Heart left ventricle (tissue), 16 donors: ENCODE measurements around the gene OR2J3. TPM values are rescaled to one million over a fixed set of nuclear protein-coding genes. Genes with fewer than 3 reads are reported as not detected.
A peak's percentile ranks its signal among the peaks of the same experiment; 100 is the strongest.
"Not testable (repeated sequence)": the region's sequence is repeated elsewhere in the genome, so short reads cannot be mapped to it uniquely, and the experiment has no call there.

Experiments
- ATAC-seq, 4 donors: fragments of 200-7000 bp; cut with Tn5 transposase; one replicate each; pipeline ENCODE4 v1.9.1; 2020 to 2022; ENCODE audit warnings: moderate library complexity in 4 of 4, mild to moderate bottlenecking in 3 of 4, moderate number of reproducible peaks in 1 of 4
- DNase-seq, 5 donors: peaks; one replicate each; pipeline ENCODE4 v3.0.0-alpha.2; 2020
- H3K27ac ChIP-seq, 12 donors: fragments of 200-600 bp; sonication (generic) in 4 of 12; one replicate each; pipeline versions ENCODE4 v1.5.0 to v1.8.0; 2016 to 2022; ENCODE audit warnings: mild to moderate bottlenecking in 2 of 12
- H3K27me3 ChIP-seq, 9 donors: fragments of 200-600 bp; sonication (generic) in 2 of 9; one replicate each; pipeline versions ENCODE4 v1.5.1 to v1.8.0; 2016 to 2022; ENCODE audit warnings: mild to moderate bottlenecking in 3 of 9
- H3K36me3 ChIP-seq, 9 donors: fragments of 200-600 bp; sonication (generic) in 2 of 9; one replicate each; pipeline versions ENCODE4 v1.5.0 to v1.8.0; 2018 to 2022; ENCODE audit warnings: mild to moderate bottlenecking in 2 of 9
- H3K4me1 ChIP-seq, 12 donors: fragments of 200-600 bp; sonication (generic) in 4 of 12; one replicate each; pipeline versions ENCODE4 v1.5.0 to v1.8.0; 2016 to 2022; ENCODE audit warnings: mild to moderate bottlenecking in 3 of 12
- H3K4me3 ChIP-seq, 12 donors: fragments of 200-600 bp; sonication (generic) in 4 of 12; one replicate each; pipeline versions ENCODE4 v1.5.0 to v1.8.0; 2017 to 2022; ENCODE audit warnings: mild to moderate bottlenecking in 9 of 12, moderate library complexity in 4 of 12
- H3K9me3 ChIP-seq, 12 donors: fragments of 200-600 bp; sonication (generic) in 4 of 12; one replicate each; pipeline versions ENCODE4 v1.5.0 to v1.8.0; 2016 to 2022; ENCODE audit warnings: mild to moderate bottlenecking in 1 of 12
- CTCF ChIP-seq, 12 donors: fragments of 200-600 bp; sonication (generic) in 4 of 12; IDR thresholded peaks; one replicate each; pipeline versions ENCODE4 v1.5.0 to v1.8.0; 2018 to 2022; ENCODE audit warnings: antibody characterized with exemption in 12 of 12, mild to moderate bottlenecking in 5 of 12
- POLR2A ChIP-seq, 2 donors: fragments of 450-650 bp; IDR thresholded peaks; one replicate each; pipeline ENCODE4 v1.6.1; 2017; ENCODE audit warnings: antibody characterized with exemption in 2 of 2, mild to moderate bottlenecking in 2 of 2, moderate library complexity in 2 of 2
- WGBS, 4 donors: extraction: QIAGEN DNeasy Blood & Tissue Kit in 2 of 4; methylation state at CpG; one replicate each; pipeline versions ENCODE4 v1.1.5 to v1.1.7; 2013 to 2018; 5-methylcytosine and 5-hydroxymethylcytosine counted together
- intact Hi-C, 10 donors: fragments of 100-400 bp; cut with DNase I; formaldehyde crosslinking; loops; one replicate each; pipeline versions ENCODE4 v1.11.1 to v1.14.2; 2022
- polyA plus RNA-seq, 2 donors: library from polyadenylated mRNA; stranded (reverse); fragments of 200-250 nt; gene quantifications; one replicate each; pipeline ENCODE4 v1.2.3, GENCODE V29; 2013
- total RNA-seq, 9 donors: library from RNA; depleted of rRNA in 2 of 9; stranded (reverse); fragments of >200 nt in 2 of 9; fragmentation: NEBNext Ultra II Directional in 3 of 9; extraction: Animal tissue kit (Norgen Biotek cat#: 25700) in 3 of 9; gene quantifications; one replicate each; pipeline versions ENCODE4 v1.1.0 to v1.2.4, GENCODE V29; 2016 to 2023
- donor health status: ischemic (EF 13 %, LVEDD 7.1; RV severe dilation, severe dysfunction).
- donor health status: healthy with polysubstance abuse.
- donor health status: DM: no; HTN: yes; CAD: no.
- donor health status: DM: no; HTN: no; CAD: no.
- donor health status: ischemic (EF 25% LVEDD 6.9; RV normal size, moderate dysfunction).
- donor health status: ischemic (EF 25% LVEDD 5.7; RV mildly dilated, moderate dysfunction).
- donor health status: healthy.
- donor health status: DM: yes; HTN: yes; CAD: no.
- donor health status: ischemic (EF 35%, LVEDD 5.7; RV mildly dilated, moderate dysfunction).
- donor health status: nonischemic (EF 11% LVEDD 7.7; RV severe dilation, severe dysfunction).
- donor health status: DM: yes; HTN: yes; CAD: no.
- donor health status: PGD.
- donor health status: ischemic (EF 29% LVEDD 5.4; RV normal size, mild dysfunction).
- donor health status: nonischemic (EF 23%, LVEDD 6.1; RV moderate dilation, normal function).

Gene OR2J3
- total and polyA plus RNA-seq, 11 donors: not detected

GRCh38 chr6:29099190-29099589 lies 8.7 kb upstream of the OR2J3 start, which contains the start of gene OR2J1:
Gene OR2J1, plus strand, starts transcription at chr6:29099490. Its CDS starts 1,453 bp downstream, at chr6:29100943.
- DNase-seq: no peak
- ATAC-seq: no peak
- TF ChIP-seq CTCF (IDR thresholded peaks at IDR 0.05): no peak
- Histone ChIP-seq H3K27me3 (no peaks in the 10 kb centered on the region), H3K27ac (no peak within 1 kb of the TSS), H3K36me3 (no peaks in the 10 kb centered on the region), H3K9me3 (no peaks in the 10 kb centered on the region), H3K4me1 (no peaks in the 10 kb centered on the region), H3K4me3 (no peak within 1 kb of the TSS)
- intact Hi-C loops: no loop called here
- 71 to 80% (median 73%) methylated on average over 3 of the region's 3 CpGs for WGBS, 4 donors

- intact Hi-C loops: no loop called here
- peaks cover 0 to 6% (median 0%) of the 10 kb centered on the region in 9 donors for H3K27me3 ChIP-seq
- no peaks in the 10 kb centered on the region for H3K36me3 ChIP-seq
- TF ChIP-seq POLR2A (IDR thresholded peaks at IDR 0.05) (no peak), CTCF (IDR thresholded peaks at IDR 0.05) (no peak)
- 70 to 73% (median 73%) methylated on average over 7 of the region's 7 CpGs for WGBS, 4 donors
- DNase-seq (no peak), ATAC-seq (no peak)
- H3K4me3 ChIP-seq: no peak overlapping the region
- no peak overlapping the region for H3K27ac ChIP-seq
- no peaks in the 10 kb centered on the region for H3K9me3 ChIP-seq
- no peaks in the 10 kb centered on the region for H3K4me1 ChIP-seq
These were observed 4.3 kb downstream of the OR2J3 start for GRCh38 chr6:29112135-29112534.

- intact Hi-C loops, H3K4me1 ChIP-seq: not testable (repeated sequence)
These were observed 7.1 kb downstream of the OR2J3 start for GRCh38 chr6:29114964-29115363.

GRCh38 chr6:29129326-29130012 lies 21.6 kb downstream of the OR2J3 start:
- Histone ChIP-seq H3K4me3 (no peak overlapping the region), H3K9me3 (no peaks in the 10 kb centered on the region), H3K27me3 (peaks cover 0 to 5% (median 0%) of the 10 kb centered on the region in 9 donors), H3K4me1 (no peaks in the 10 kb centered on the region), H3K36me3 (no peaks in the 10 kb centered on the region), H3K27ac (no peak overlapping the region)
- WGBS, 4 donors: 74 to 87% (median 75%) methylated on average over 8 to 15 of the region's 15 CpGs
- no peak for ATAC-seq
- TF ChIP-seq POLR2A (IDR thresholded peaks at IDR 0.05) (no peak), CTCF (IDR thresholded peaks at IDR 0.05) (no peak)
- DNase-seq: no peak
- intact Hi-C loops: no loop called here

More at GRCh38 chr6:29114964-29115363, 7.1 kb downstream of the OR2J3 start:
- H3K9me3 ChIP-seq, ATAC-seq, H3K4me3 ChIP-seq, H3K27me3 ChIP-seq, H3K36me3 ChIP-seq, DNase-seq, H3K27ac ChIP-seq: not testable (repeated sequence)
- WGBS, 4 donors: 71 to 89% (median 87%) methylated on average over 1 to 3 of the region's 3 CpGs

- 68 to 76% (median 73%) methylated on average over 4 of the region's 4 CpGs for WGBS, 4 donors
- Histone ChIP-seq H3K9me3 (no peaks in the 10 kb centered on the region), H3K36me3 (no peaks in the 10 kb centered on the region), H3K27me3 (peaks cover 0 to 5% (median 0%) of the 10 kb centered on the region in 9 donors), H3K4me3 (no peak overlapping the region), H3K27ac (no peak overlapping the region), H3K4me1 (no peaks in the 10 kb centered on the region)
- ATAC-seq: no peak
- intact Hi-C loops: no loop called here
- TF ChIP-seq POLR2A (IDR thresholded peaks at IDR 0.05) (no peak), CTCF (IDR thresholded peaks at IDR 0.05) (no peak)
- peak in 1 of 5 donors; percentile 18 for DNase-seq
These were observed 22.8 kb downstream of the OR2J3 start for GRCh38 chr6:29130644-29131043.
